Subcutaneous abdominal adipose tissue (tissue), 5 donors: ENCODE data around the gene MLKL.

Source experiments
- H3K27ac ChIP-seq: one replicate; pipeline ENCODE4 v1.7.0; 2013; ENCODE audit warnings: low read depth, mild to moderate bottlenecking, inconsistent platforms, low read length, moderate library complexity
- H3K27me3 ChIP-seq, 5 donors: one replicate each; pipeline ENCODE4 v1.7.0; 2013; ENCODE audit warnings: low read length in 5 of 5, inconsistent platforms in 1 of 5; ENCODE audit not compliant: control insufficient read depth in 5 of 5, insufficient read depth in 4 of 5
- H3K36me3 ChIP-seq, 5 donors: one replicate each; pipeline ENCODE4 v1.7.0; 2013; ENCODE audit warnings: low read length in 5 of 5; ENCODE audit not compliant: control insufficient read depth in 5 of 5, insufficient read depth in 5 of 5
- H3K4me1 ChIP-seq, 5 donors: one replicate each; pipeline ENCODE4 v1.7.0; 2013; ENCODE audit warnings: low read length in 5 of 5, mild to moderate bottlenecking in 3 of 5, moderate library complexity in 1 of 5; ENCODE audit not compliant: control insufficient read depth in 5 of 5, insufficient read depth in 5 of 5
- H3K4me3 ChIP-seq, 5 donors: one replicate each; pipeline ENCODE4 v1.7.0; 2013; ENCODE audit warnings: low read length in 5 of 5, low read depth in 1 of 5
- H3K9ac ChIP-seq, 5 donors: one replicate each; pipeline ENCODE4 v1.7.0; 2013; ENCODE audit warnings: low read length in 5 of 5, mild to moderate bottlenecking in 4 of 5, moderate library complexity in 3 of 5
- H3K9me3 ChIP-seq, 5 donors: one replicate each; pipeline ENCODE4 v1.7.0; 2013; ENCODE audit warnings: low read length in 5 of 5; ENCODE audit not compliant: control insufficient read depth in 5 of 5
- donor health status: healthy.
- donor health status: healthy.
- donor health status: healthy.
- donor health status: healthy.
- donor health status: healthy.

MLKL gene

GRCh38 chr16:74734361-74735161 lies 33.9 kb upstream of the MLKL start:
- peaks cover 10 to 31% (median 21%) of the 10 kb centered on the region in 5 donors for H3K27me3 ChIP-seq
- no peak overlapping the region for H3K4me3 ChIP-seq
- no peaks in the 10 kb centered on the region for H3K9me3 ChIP-seq
- no peak overlapping the region for H3K27ac ChIP-seq
- no peak overlapping the region for H3K9ac ChIP-seq
- no peaks in the 10 kb centered on the region for H3K36me3 ChIP-seq
- peaks cover 0 to 2% (median 0%) of the 10 kb centered on the region in 5 donors for H3K4me1 ChIP-seq

- peaks cover 10 to 21% (median 13%) of the 10 kb centered on the region in 5 donors for H3K27me3 ChIP-seq
- no peak overlapping the region for H3K9ac ChIP-seq
- no peaks in the 10 kb centered on the region for H3K36me3 ChIP-seq
- no peak overlapping the region for H3K27ac ChIP-seq
- H3K4me3 ChIP-seq = no peak overlapping the region
- peaks cover 0 to 2% (median 0%) of the 10 kb centered on the region in 5 donors for H3K4me1 ChIP-seq
- no peaks in the 10 kb centered on the region for H3K9me3 ChIP-seq
Measured at GRCh38 chr16:74732707-74733350, 32.2 kb upstream of the MLKL start.

- Histone ChIP-seq H3K9me3 (peaks cover under 1 to 7% (median 6%) of the 10 kb centered on the region in 5 donors), H3K9ac (no peak overlapping the region), H3K36me3 (no peaks in the 10 kb centered on the region), H3K27me3 (peaks cover 6 to 14% (median 8%) of the 10 kb centered on the region in 5 donors), H3K4me3 (no peak overlapping the region), H3K27ac (no peak overlapping the region), H3K4me1 (peaks cover 0 to 2% (median 0%) of the 10 kb centered on the region in 5 donors)
Measured at GRCh38 chr16:74731853-74732477, 31.3 kb upstream of the MLKL start.

- Histone ChIP-seq H3K9me3 (peaks cover 4 to 11% (median 9%) of the 10 kb centered on the region in 5 donors), H3K36me3 (no peaks in the 10 kb centered on the region), H3K27ac (no peak overlapping the region), H3K9ac (no peak overlapping the region), H3K4me3 (no peak overlapping the region), H3K27me3 (peaks cover 4 to 13% (median 7%) of the 10 kb centered on the region in 5 donors), H3K4me1 (peaks cover 0 to 2% (median 0%) of the 10 kb centered on the region in 5 donors)
Measured at GRCh38 chr16:74729783-74730683, 29.4 kb upstream of the MLKL start.

GRCh38 chr16:74727903-74728302 lies 27.2 kb upstream of the MLKL start:
- peaks cover 4 to 11% (median 9%) of the 10 kb centered on the region in 5 donors for H3K9me3 ChIP-seq
- no peaks in the 10 kb centered on the region for H3K36me3 ChIP-seq
- H3K27ac ChIP-seq = no peak overlapping the region
- H3K4me3 ChIP-seq = no peak overlapping the region
- no peak overlapping the region for H3K9ac ChIP-seq
- H3K4me1 ChIP-seq = peaks cover 0 to 2% (median 0%) of the 10 kb centered on the region in 5 donors
- H3K27me3 ChIP-seq = peaks cover 3 to 14% (median 9%) of the 10 kb centered on the region in 5 donors

- Histone ChIP-seq H3K4me1 (peaks cover 0 to 2% (median 0%) of the 10 kb centered on the region in 5 donors), H3K27ac (no peak overlapping the region), H3K4me3 (no peak overlapping the region), H3K9me3 (peaks cover 4 to 11% (median 9%) of the 10 kb centered on the region in 5 donors), H3K9ac (no peak overlapping the region), H3K27me3 (peaks cover 3 to 14% (median 9%) of the 10 kb centered on the region in 5 donors), H3K36me3 (no peaks in the 10 kb centered on the region)
Measured at GRCh38 chr16:74726716-74727115, 26.1 kb upstream of the MLKL start.

GRCh38 chr16:74725651-74726455 lies 25.2 kb upstream of the MLKL start:
- Histone ChIP-seq H3K4me3 (no peak overlapping the region), H3K4me1 (peaks cover 0 to 2% (median 0%) of the 10 kb centered on the region in 5 donors), H3K27me3 (peaks cover 3 to 14% (median 9%) of the 10 kb centered on the region in 5 donors), H3K27ac (no peak overlapping the region), H3K9ac (no peak overlapping the region), H3K9me3 (peaks cover 4 to 11% (median 9%) of the 10 kb centered on the region in 5 donors), H3K36me3 (no peaks in the 10 kb centered on the region)

GRCh38 chr16:74724820-74725549 lies 24.3 kb upstream of the MLKL start:
- Histone ChIP-seq H3K4me1 (peaks cover 0 to 1% (median 0%) of the 10 kb centered on the region in 5 donors), H3K27me3 (peaks cover 3 to 14% (median 9%) of the 10 kb centered on the region in 5 donors), H3K4me3 (no peak overlapping the region), H3K27ac (no peak overlapping the region), H3K9me3 (peaks cover 4 to 11% (median 9%) of the 10 kb centered on the region in 5 donors), H3K36me3 (no peaks in the 10 kb centered on the region), H3K9ac (no peak overlapping the region)
